Uterus (tissue), 4 donors: ENCODE results near the gene HIP1. TPM values are rescaled to one million over a fixed set of nuclear protein-coding genes. Genes with fewer than 3 reads are reported as not detected.

ENCODE experiments used
- DNase-seq, 2 donors: peaks; one replicate each; pipeline ENCODE4 v3.0.0-alpha.2; 2019 to 2020
- H3K27ac ChIP-seq, 2 donors: fragments of 200-600 bp; sonication (generic); 1 replicate in 1 of 2; 2 replicates in 1 of 2; pipeline ENCODE4 v1.5.1; 2016 to 2018
- H3K27me3 ChIP-seq, 2 donors: fragments of 200-600 bp; sonication (generic); one replicate each; pipeline ENCODE4 v1.5.1; 2018 to 2019; ENCODE audit warnings: control low read depth in 1 of 2
- H3K36me3 ChIP-seq, 2 donors: fragments of 200-600 bp; sonication (generic); one replicate each; pipeline ENCODE4 v1.5.1; 2019; ENCODE audit warnings: control low read depth in 1 of 2
- H3K4me1 ChIP-seq, 2 donors: fragments of 200-600 bp; sonication (generic); one replicate each; pipeline ENCODE4 v1.5.1; 2018 to 2019; ENCODE audit warnings: control low read depth in 1 of 2
- H3K4me3 ChIP-seq, 2 donors: fragments of 200-600 bp; sonication (generic); 1 replicate in 1 of 2; 2 replicates in 1 of 2; pipeline ENCODE4 v1.5.1; 2018 to 2019; ENCODE audit warnings: mild to moderate bottlenecking in 1 of 2
- H3K9me3 ChIP-seq, 2 donors: fragments of 200-600 bp; sonication (generic); one replicate each; pipeline ENCODE4 v1.5.1; 2019; ENCODE audit warnings: control low read depth in 1 of 2
- POLR2A ChIP-seq, 2 donors: fragments of 450-650 bp; IDR thresholded peaks; one replicate each; pipeline ENCODE4 v1.6.1; 2016; ENCODE audit warnings: antibody characterized with exemption in 2 of 2, mild to moderate bottlenecking in 1 of 2, moderate library complexity in 1 of 2
- intact Hi-C: fragments of 100-400 bp; cut with DNase I; formaldehyde crosslinking; loops from one replicate; pipeline ENCODE4 v1.15.1; 2023; ENCODE audit warnings: low total_unique reads
- total RNA-seq, 4 donors: library from RNA; depleted of rRNA in 3 of 4; stranded (reverse); fragments of >200 nt in 3 of 4; gene quantifications; one replicate each; pipeline versions ENCODE4 v1.1.0 to v1.2.4, GENCODE V29; 2014 to 2023
- TF ChIP-seq, protein P1 (sequence below), 4 experiments: fragments of 200-600 bp in 2 of 4; fragments of 450-650 bp in 2 of 4; sonication (generic) in 2 of 4; IDR thresholded peaks; one replicate each; pipeline ENCODE4 v1.5.1; 2016 to 2019; ENCODE audit warnings: antibody characterized with exemption in 4 of 4, mild to moderate bottlenecking in 2 of 4, moderate library complexity in 1 of 4
- donor health status: DM: yes; HTN: yes; CAD: no.

Gene HIP1
- total RNA-seq, 4 donors from 2014 or later: 13.1 to 48.8 (median 20.3) TPM

DNA sequence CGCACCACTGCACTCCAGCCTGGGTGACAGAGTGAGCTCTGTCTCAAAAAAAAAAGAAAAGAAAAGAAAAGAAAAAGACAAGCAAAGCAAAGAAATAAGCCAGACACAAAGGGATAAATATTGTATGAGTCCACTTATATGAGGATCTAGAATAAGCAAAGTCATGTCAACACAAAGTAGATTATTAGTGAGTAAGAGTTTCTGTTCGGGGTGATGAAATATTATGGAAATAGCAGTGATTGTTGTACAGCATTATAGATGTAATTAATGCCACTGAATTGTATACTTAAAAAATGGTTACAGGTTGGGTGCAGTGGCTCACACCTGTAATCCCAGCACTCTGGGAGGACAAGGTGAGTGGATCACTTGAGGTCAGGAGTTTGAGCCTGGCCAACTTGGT is 83.2 kb downstream of the HIP1 start:
- Histone ChIP-seq H3K36me3 (no peaks in the 10 kb centered on the region), H3K27ac (no peak overlapping the region), H3K4me1 (no peaks in the 10 kb centered on the region), H3K27me3 (no peaks in the 10 kb centered on the region), H3K4me3 (no peak overlapping the region), H3K9me3 (no peaks in the 10 kb centered on the region)
- no peak for DNase-seq
- TF ChIP-seq POLR2A (IDR thresholded peaks at IDR 0.05): no peak
- TF ChIP-seq, protein P1, sequence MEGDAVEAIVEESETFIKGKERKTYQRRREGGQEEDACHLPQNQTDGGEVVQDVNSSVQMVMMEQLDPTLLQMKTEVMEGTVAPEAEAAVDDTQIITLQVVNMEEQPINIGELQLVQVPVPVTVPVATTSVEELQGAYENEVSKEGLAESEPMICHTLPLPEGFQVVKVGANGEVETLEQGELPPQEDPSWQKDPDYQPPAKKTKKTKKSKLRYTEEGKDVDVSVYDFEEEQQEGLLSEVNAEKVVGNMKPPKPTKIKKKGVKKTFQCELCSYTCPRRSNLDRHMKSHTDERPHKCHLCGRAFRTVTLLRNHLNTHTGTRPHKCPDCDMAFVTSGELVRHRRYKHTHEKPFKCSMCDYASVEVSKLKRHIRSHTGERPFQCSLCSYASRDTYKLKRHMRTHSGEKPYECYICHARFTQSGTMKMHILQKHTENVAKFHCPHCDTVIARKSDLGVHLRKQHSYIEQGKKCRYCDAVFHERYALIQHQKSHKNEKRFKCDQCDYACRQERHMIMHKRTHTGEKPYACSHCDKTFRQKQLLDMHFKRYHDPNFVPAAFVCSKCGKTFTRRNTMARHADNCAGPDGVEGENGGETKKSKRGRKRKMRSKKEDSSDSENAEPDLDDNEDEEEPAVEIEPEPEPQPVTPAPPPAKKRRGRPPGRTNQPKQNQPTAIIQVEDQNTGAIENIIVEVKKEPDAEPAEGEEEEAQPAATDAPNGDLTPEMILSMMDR (IDR thresholded peaks at IDR 0.05): no peak
- intact Hi-C loops: no loop called here

DNA sequence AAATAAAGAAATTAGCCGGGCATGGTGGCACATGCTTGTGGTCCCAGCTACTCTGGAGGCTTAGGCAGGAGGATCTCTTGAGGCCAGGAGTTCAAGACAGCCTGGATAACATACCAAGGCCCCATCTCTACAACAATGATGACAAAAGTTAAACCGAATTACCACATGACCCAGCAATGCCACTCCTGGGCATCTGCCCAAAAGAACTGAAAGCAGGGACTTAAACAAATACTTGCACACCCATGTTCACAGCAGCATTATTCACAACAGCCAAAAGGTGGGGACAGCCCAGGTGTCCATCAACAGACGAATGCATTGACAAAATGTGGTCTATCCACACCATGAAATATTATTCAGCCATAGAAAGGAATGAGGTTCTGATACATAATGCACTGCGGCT is 83.9 kb downstream of the HIP1 start:
- no peak for DNase-seq
- Histone ChIP-seq H3K4me3 (no peak overlapping the region), H3K27me3 (no peaks in the 10 kb centered on the region), H3K36me3 (no peaks in the 10 kb centered on the region), H3K27ac (no peak overlapping the region), H3K4me1 (no peaks in the 10 kb centered on the region), H3K9me3 (no peaks in the 10 kb centered on the region)
- intact Hi-C loops: no loop called here
- TF ChIP-seq, protein P1 (IDR thresholded peaks at IDR 0.05): no peak
- no peak for TF ChIP-seq POLR2A (IDR thresholded peaks at IDR 0.05)

DNA sequence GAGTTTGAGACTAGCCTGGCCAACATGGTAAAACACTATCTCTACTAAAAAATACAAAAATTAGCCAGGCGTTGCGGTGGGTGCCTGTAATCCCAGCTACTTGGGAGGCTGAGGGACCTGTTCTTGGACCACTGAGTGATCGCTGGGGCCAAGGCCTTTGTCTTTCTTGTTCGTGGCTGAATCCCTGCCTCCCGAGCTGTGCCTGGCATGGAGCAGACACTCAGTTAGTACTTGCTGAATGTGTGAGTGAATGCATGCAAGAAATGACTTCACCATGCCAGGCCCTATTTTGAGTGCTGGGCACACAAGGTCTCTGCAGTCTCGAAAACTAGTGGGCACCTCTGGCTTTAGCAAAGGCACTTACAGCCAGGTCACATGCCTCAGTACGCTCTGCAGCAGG is 85.1 kb downstream of the HIP1 start:
- H3K4me3 ChIP-seq: no peak overlapping the region
- no peaks in the 10 kb centered on the region for H3K9me3 ChIP-seq
- TF ChIP-seq, protein P1 (IDR thresholded peaks at IDR 0.05): no peak
- TF ChIP-seq POLR2A (IDR thresholded peaks at IDR 0.05): no peak
- H3K36me3 ChIP-seq: no peaks in the 10 kb centered on the region
- intact Hi-C loops: no loop called here
- no peak for DNase-seq
- no peaks in the 10 kb centered on the region for H3K27me3 ChIP-seq
- no peak overlapping the region for H3K27ac ChIP-seq
- no peaks in the 10 kb centered on the region for H3K4me1 ChIP-seq

DNA sequence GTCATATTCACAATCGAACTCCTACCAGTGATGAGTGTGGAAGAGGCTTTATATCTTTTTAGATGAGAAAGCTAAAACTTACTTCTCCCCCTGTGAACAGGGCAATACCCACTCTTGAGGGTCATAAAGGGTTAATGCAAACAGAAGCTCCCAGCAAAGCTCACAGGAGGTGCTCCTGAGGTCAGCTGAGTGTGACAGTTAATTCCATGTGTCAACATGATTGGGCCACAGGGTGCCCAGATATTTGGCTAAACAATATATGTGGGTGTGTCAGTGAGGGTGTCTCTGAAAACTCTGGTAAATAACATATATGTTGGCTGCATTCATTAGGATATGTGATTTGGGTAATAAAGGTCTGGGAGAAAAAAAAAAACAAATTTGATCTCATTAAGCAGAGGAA is 86.0 kb downstream of the HIP1 start:
- Histone ChIP-seq H3K36me3 (no peaks in the 10 kb centered on the region), H3K27me3 (no peaks in the 10 kb centered on the region), H3K4me3 (no peak overlapping the region), H3K9me3 (no peaks in the 10 kb centered on the region), H3K4me1 (no peaks in the 10 kb centered on the region), H3K27ac (no peak overlapping the region)
- DNase-seq: no peak
- TF ChIP-seq, protein P1 (IDR thresholded peaks at IDR 0.05): no peak
- TF ChIP-seq POLR2A (IDR thresholded peaks at IDR 0.05): no peak
- intact Hi-C loops: no loop called here

DNA sequence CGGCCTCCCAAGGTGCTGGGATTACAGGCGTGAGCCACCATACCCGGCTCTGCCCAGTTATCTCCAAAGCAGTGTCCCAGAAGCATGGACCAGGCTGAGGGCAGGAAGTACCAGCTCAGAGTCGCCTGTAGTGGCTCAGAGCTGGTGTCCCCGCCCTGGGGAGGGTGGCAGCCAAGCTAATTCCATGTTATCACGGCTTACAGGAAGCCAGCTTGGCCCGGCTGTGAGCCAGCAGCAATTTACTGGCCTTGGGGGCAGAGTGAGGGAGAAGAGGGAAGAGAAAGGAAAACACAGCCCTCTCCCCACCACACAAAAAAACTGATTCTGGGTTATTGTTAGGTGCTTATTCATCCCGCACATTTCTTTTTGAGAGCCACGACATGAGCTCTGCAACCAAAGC is 88.1 kb downstream of the HIP1 start:
- DNase-seq: peak in 1 of 2 donors; percentile 47
- no peaks in the 10 kb centered on the region for H3K9me3 ChIP-seq
- no peaks in the 10 kb centered on the region for H3K27me3 ChIP-seq
- no peaks in the 10 kb centered on the region for H3K36me3 ChIP-seq
- no peaks in the 10 kb centered on the region for H3K4me1 ChIP-seq
- no peak overlapping the region for H3K4me3 ChIP-seq
- TF ChIP-seq, protein P1 (IDR thresholded peaks at IDR 0.05): no peak
- no peak for TF ChIP-seq POLR2A (IDR thresholded peaks at IDR 0.05)
- intact Hi-C loops: no loop called here
- H3K27ac ChIP-seq: peak overlapping the region; percentile 25 to 74
